A673 (cell line): ENCODE results near the gene LSR. TPM values are rescaled to one million over a fixed set of nuclear protein-coding genes. Genes with fewer than 3 reads are reported as not detected.

Source experiments
- BruUV-seq: library from RNA; stranded (reverse); fragments of 400-500 nt; replicated peaks from 2 replicates; lab custom pipeline; 2021; lab: Mats Ljungman, UMichigan
- CTCF ChIA-PET: fragments of 300-600 bp; sonication (Branson Sonifier 250); formaldehyde crosslinking; loops from one replicate; lab custom pipeline; 2022; ENCODE audit warnings: antibody characterized with exemption; lab: Charles Lee
- POLR2A ChIA-PET: fragments of 300-600 bp; sonication (Branson Sonifier 250); formaldehyde crosslinking; loops from one replicate; lab custom pipeline; 2022; ENCODE audit warnings: antibody characterized with exemption; ENCODE audit not compliant: low non-redundant PET; lab: Charles Lee
- DNase-seq: peaks from one replicate; pipeline ENCODE4 v3.0.0-alpha.2; 2015; ENCODE audit warnings: low spot score
- H3K27ac ChIP-seq: fragments of 200-600 bp; sonication (generic); 2 replicates; pipeline ENCODE4 v1.5.1; 2016; ENCODE audit warnings: mixed run types, low read depth, mild to moderate bottlenecking, mixed read lengths, antibody characterized with exemption, low read length; ENCODE audit not compliant: poor library complexity, severe bottlenecking
- H3K27me3 ChIP-seq: fragments of 200-600 bp; sonication (generic); replicated peaks from 2 replicates; pipeline ENCODE4 v1.6.1; 2017; ENCODE audit warnings: mixed run types, low read depth, mild to moderate bottlenecking, mixed read lengths, antibody characterized with exemption, low read length; ENCODE audit not compliant: insufficient read depth, poor library complexity
- H3K36me3 ChIP-seq: fragments of 200-600 bp; sonication (generic); 2 replicates; pipeline ENCODE4 v1.6.1; 2016; ENCODE audit warnings: mixed run types, mild to moderate bottlenecking, mixed read lengths, antibody characterized with exemption, low read length; ENCODE audit not compliant: insufficient read depth, poor library complexity, severe bottlenecking
- H3K4me1 ChIP-seq: fragments of 200-600 bp; sonication (generic); 2 replicates; pipeline ENCODE4 v1.6.1; 2017; ENCODE audit warnings: mixed run types, mild to moderate bottlenecking, mixed read lengths, antibody characterized with exemption, low read length; ENCODE audit not compliant: insufficient read depth, poor library complexity, severe bottlenecking
- H3K4me3 ChIP-seq: fragments of 200-600 bp; sonication (generic); 2 replicates; pipeline ENCODE4 v1.5.1; 2016; ENCODE audit warnings: low read depth, mixed run types, mild to moderate bottlenecking, mixed read lengths, low read length; ENCODE audit not compliant: poor library complexity, severe bottlenecking
- H3K9me3 ChIP-seq: fragments of 200-600 bp; sonication (generic); 2 replicates; pipeline ENCODE4 v1.6.1; 2016; ENCODE audit warnings: mixed run types, low read depth, mild to moderate bottlenecking, mixed read lengths, antibody characterized with exemption, low read length; ENCODE audit not compliant: poor library complexity, severe bottlenecking
- EZH2 ChIP-seq: fragments of 200-600 bp; sonication (generic); IDR thresholded peaks from 2 replicates; pipeline ENCODE4 v1.6.1; 2017; ENCODE audit warnings: borderline replicate concordance, low read depth, mild to moderate bottlenecking, mixed read lengths, antibody characterized with exemption, low read length; ENCODE audit not compliant: poor library complexity, severe bottlenecking
- intact Hi-C: fragments of 100-400 bp; cut with micrococcal nuclease; formaldehyde crosslinking; loops from one replicate; pipeline ENCODE4 v1.10.0; 2022; ENCODE audit not compliant: unreplicated experiment
- total RNA-seq: library from RNA; stranded (reverse); gene quantifications from 2 replicates; pipeline ENCODE4 v1.2.3, GENCODE V29; 2021
- TF ChIP-seq, protein P1 (sequence below): fragments of 300-800, 200-600 bp; sonication (generic); conservative IDR thresholded peaks from 2 replicates; pipeline ENCODE4 v1.5.1; 2017; ENCODE audit warnings: low read depth, mild to moderate bottlenecking, antibody characterized with exemption, low read length, moderate library complexity, mixed read lengths

The LSR gene
- total RNA-seq, 1 experiment from 2014 or later: 1.9 TPM

GRCh38 chr19:35310811-35311465, 62.1 kb downstream of the LSR start:
- intact Hi-C loops: no loop called here
- TF ChIP-seq, protein P1, sequence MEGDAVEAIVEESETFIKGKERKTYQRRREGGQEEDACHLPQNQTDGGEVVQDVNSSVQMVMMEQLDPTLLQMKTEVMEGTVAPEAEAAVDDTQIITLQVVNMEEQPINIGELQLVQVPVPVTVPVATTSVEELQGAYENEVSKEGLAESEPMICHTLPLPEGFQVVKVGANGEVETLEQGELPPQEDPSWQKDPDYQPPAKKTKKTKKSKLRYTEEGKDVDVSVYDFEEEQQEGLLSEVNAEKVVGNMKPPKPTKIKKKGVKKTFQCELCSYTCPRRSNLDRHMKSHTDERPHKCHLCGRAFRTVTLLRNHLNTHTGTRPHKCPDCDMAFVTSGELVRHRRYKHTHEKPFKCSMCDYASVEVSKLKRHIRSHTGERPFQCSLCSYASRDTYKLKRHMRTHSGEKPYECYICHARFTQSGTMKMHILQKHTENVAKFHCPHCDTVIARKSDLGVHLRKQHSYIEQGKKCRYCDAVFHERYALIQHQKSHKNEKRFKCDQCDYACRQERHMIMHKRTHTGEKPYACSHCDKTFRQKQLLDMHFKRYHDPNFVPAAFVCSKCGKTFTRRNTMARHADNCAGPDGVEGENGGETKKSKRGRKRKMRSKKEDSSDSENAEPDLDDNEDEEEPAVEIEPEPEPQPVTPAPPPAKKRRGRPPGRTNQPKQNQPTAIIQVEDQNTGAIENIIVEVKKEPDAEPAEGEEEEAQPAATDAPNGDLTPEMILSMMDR: no peak
- no peak for TF ChIP-seq EZH2
- H3K4me1 ChIP-seq: no peaks in the 10 kb centered on the region
- POLR2A ChIA-PET: no interaction called here
- CTCF ChIA-PET: interaction anchor here (0.7 kb wide), 1 partner anchor 243 kb away, joined by 3 read pairs; no protein-coding TSS in a partner anchor
- H3K4me3 ChIP-seq: no peak overlapping the region
- no peak overlapping the region for H3K27ac ChIP-seq
- no TSS peak for BruUV-seq
- H3K36me3 ChIP-seq: no peaks in the 10 kb centered on the region
- no peaks in the 10 kb centered on the region for H3K27me3 ChIP-seq
- no peak for DNase-seq
- H3K9me3 ChIP-seq: no peaks in the 10 kb centered on the region

- Histone ChIP-seq H3K4me1 (no peaks in the 10 kb centered on the region), H3K4me3 (no peak overlapping the region), H3K9me3 (no peaks in the 10 kb centered on the region), H3K36me3 (no peaks in the 10 kb centered on the region), H3K27ac (no peak overlapping the region), H3K27me3 (no peaks in the 10 kb centered on the region)
- CTCF ChIA-PET: interaction anchor here (0.7 kb wide), 1 partner anchor 245 kb away, joined by 3 read pairs; no protein-coding TSS in a partner anchor
- intact Hi-C loops: no loop called here
- BruUV-seq: no TSS peak
- no peak for DNase-seq
- TF ChIP-seq, protein P1: no peak
- TF ChIP-seq EZH2: no peak
- POLR2A ChIA-PET: no interaction called here
These were observed 63.3 kb downstream of the LSR start for GRCh38 chr19:35311901-35312665.

DNA sequence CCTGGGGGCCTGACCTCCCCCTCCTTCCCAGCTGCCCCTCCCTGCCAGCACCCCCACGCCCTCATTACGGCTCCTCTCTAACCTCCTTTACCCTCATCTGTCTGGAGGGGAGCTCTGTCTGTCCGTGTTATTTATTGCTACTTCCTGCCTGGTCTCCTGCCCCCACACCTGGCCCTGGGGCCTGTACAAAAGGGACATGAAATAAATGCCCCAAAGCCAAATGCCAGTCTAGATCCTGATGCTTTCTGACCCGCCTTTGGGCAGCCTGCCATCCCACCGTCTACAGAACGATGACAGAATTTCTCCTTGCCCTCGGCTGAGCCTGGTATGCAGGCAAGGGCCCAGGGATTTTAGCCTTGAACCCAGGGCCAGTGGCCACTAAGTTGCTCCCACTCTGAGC, 64.8 kb downstream of the LSR start:
- Histone ChIP-seq H3K9me3 (no peaks in the 10 kb centered on the region), H3K4me1 (no peaks in the 10 kb centered on the region), H3K4me3 (no peak overlapping the region), H3K27ac (no peak overlapping the region), H3K36me3 (no peaks in the 10 kb centered on the region), H3K27me3 (no peaks in the 10 kb centered on the region)
- CTCF ChIA-PET: no interaction called here
- TF ChIP-seq, protein P1: no peak
- no peak for TF ChIP-seq EZH2
- POLR2A ChIA-PET: no interaction called here
- intact Hi-C loops: no loop called here
- BruUV-seq: no TSS peak
- no peak for DNase-seq
